HEK293 (cell line): ENCODE measurements around the gene FTCD.

Source experiments
- CTCF ChIA-PET: fragments of 350-600 bp; formaldehyde crosslinking; extraction: SDS; loops from one replicate; lab custom pipeline; 2021; ENCODE audit warnings: antibody characterized with exemption; lab: Yijun Ruan, JAX
- POLR2A ChIA-PET: fragments of 300-600 bp; formaldehyde crosslinking; extraction: SDS; loops from one replicate; lab custom pipeline; 2020; ENCODE audit warnings: antibody characterized with exemption, inconsistent platforms; lab: Yijun Ruan, JAX
- H3K27ac ChIP-seq: fragments of 200-500 bp; sonication (Bioruptor generic); 2 replicates; pipeline ENCODE4 v1.5.1; 2014; ENCODE audit warnings: low read depth, low read length, control low read depth, inconsistent platforms; ENCODE audit errors: extremely low read depth
- H3K36me3 ChIP-seq, 2 experiments: fragments of 200-500 bp in 1 of 2; sonication (Bioruptor generic) in 1 of 2; 1 replicate in 1 of 2; 2 replicates in 1 of 2; pipeline ENCODE4 v1.5.1; 2014 to 2017; ENCODE audit warnings: inconsistent platforms in 2 of 2, low read length in 2 of 2; ENCODE audit not compliant: control insufficient read depth in 2 of 2, insufficient read depth in 1 of 2
- H3K4me1 ChIP-seq: fragments of 200-500 bp; sonication (Bioruptor generic); 2 replicates; pipeline ENCODE4 v1.5.1; 2014; ENCODE audit warnings: mild to moderate bottlenecking, low read length, inconsistent platforms; ENCODE audit not compliant: control insufficient read depth, insufficient read depth
- H3K4me3 ChIP-seq: 2 replicates; pipeline ENCODE4 v1.5.1; 2011; ENCODE audit warnings: low read depth, mild to moderate bottlenecking, control low read depth, low read length, moderate library complexity
- H3K9me3 ChIP-seq: fragments of 200-500 bp; sonication (Bioruptor generic); 2 replicates; pipeline ENCODE4 v1.5.1; 2014; ENCODE audit warnings: low read depth, low read length, inconsistent platforms; ENCODE audit not compliant: control insufficient read depth, insufficient read depth
- EGR2 ChIP-seq: fragments of 450-650 bp; formaldehyde crosslinking; IDR thresholded peaks from 2 replicates; pipeline ENCODE4 v1.5.1; 2016; ENCODE audit warnings: low read depth, missing biosample characterization, missing genetic modification characterization
- GLIS1 ChIP-seq: fragments of 450-650 bp; formaldehyde crosslinking; IDR thresholded peaks from 2 replicates; pipeline ENCODE4 v1.5.1; 2016; ENCODE audit warnings: missing biosample characterization, missing genetic modification characterization
- HOXC10 ChIP-seq: sonication (generic); formaldehyde crosslinking; IDR thresholded peaks from 2 replicates; pipeline ENCODE4 v1.8.1; 2023; ENCODE audit warnings: mild to moderate bottlenecking, missing genetic modification reagents
- KLF1 ChIP-seq: fragments of 450-650 bp; formaldehyde crosslinking; IDR thresholded peaks from 2 replicates; pipeline ENCODE4 v1.5.1; 2016; ENCODE audit warnings: missing biosample characterization, missing genetic modification characterization
- KLF8 ChIP-seq: fragments of 450-650 bp; formaldehyde crosslinking; IDR thresholded peaks from 2 replicates; pipeline ENCODE4 v1.5.1; 2016; ENCODE audit warnings: missing biosample characterization, missing genetic modification characterization
- KLF9 ChIP-seq: fragments of 450-650 bp; formaldehyde crosslinking; IDR thresholded peaks from 2 replicates; pipeline ENCODE4 v1.5.1; 2016; ENCODE audit warnings: missing biosample characterization, missing genetic modification characterization, low read depth
- MZF1 ChIP-seq: fragments of 450-650 bp; formaldehyde crosslinking; IDR thresholded peaks from 2 replicates; pipeline ENCODE4 v1.5.1; 2017; ENCODE audit warnings: missing biosample characterization, missing genetic modification characterization, borderline replicate concordance
- SP2 ChIP-seq: fragments of 450-650 bp; formaldehyde crosslinking; IDR thresholded peaks from 2 replicates; pipeline ENCODE4 v1.5.1; 2016; ENCODE audit warnings: missing biosample characterization, missing genetic modification characterization
- WT1 ChIP-seq: fragments of 450-650 bp; formaldehyde crosslinking; IDR thresholded peaks from 2 replicates; pipeline ENCODE4 v1.5.1; 2016; ENCODE audit warnings: missing biosample characterization, missing genetic modification characterization
- YY1 ChIP-seq: fragments of 450-650 bp; formaldehyde crosslinking; IDR thresholded peaks from 2 replicates; pipeline ENCODE4 v1.5.1; 2018; ENCODE audit warnings: missing biosample characterization, missing genetic modification characterization
- ZBTB10 ChIP-seq: fragments of 450-650 bp; formaldehyde crosslinking; IDR thresholded peaks from 2 replicates; pipeline ENCODE4 v1.5.1; 2016; ENCODE audit warnings: missing biosample characterization, missing genetic modification characterization
- ZBTB8A ChIP-seq: fragments of 450-650 bp; formaldehyde crosslinking; IDR thresholded peaks from 2 replicates; pipeline ENCODE4 v1.5.1; 2016; ENCODE audit warnings: missing biosample characterization, missing genetic modification characterization
- ZFP41 ChIP-seq: fragments of 450-650 bp; formaldehyde crosslinking; IDR thresholded peaks from 2 replicates; pipeline ENCODE4 v1.5.1; 2016; ENCODE audit warnings: missing biosample characterization, missing genetic modification characterization, borderline replicate concordance
- ZIC2 ChIP-seq: fragments of 450-650 bp; formaldehyde crosslinking; IDR thresholded peaks from 2 replicates; pipeline ENCODE4 v1.5.1; 2016; ENCODE audit warnings: missing biosample characterization, missing genetic modification characterization
- ZNF132 ChIP-seq: fragments of 450-650 bp; formaldehyde crosslinking; IDR thresholded peaks from 2 replicates; pipeline ENCODE4 v1.5.1; 2017; ENCODE audit warnings: missing biosample characterization, missing genetic modification characterization, borderline replicate concordance
- ZNF138 ChIP-seq: fragments of 450-650 bp; formaldehyde crosslinking; IDR thresholded peaks from 2 replicates; pipeline ENCODE4 v1.5.1; 2016; ENCODE audit warnings: missing biosample characterization, missing genetic modification characterization, borderline replicate concordance
- ZNF184 ChIP-seq: fragments of 450-650 bp; IDR thresholded peaks from 2 replicates; pipeline ENCODE4 v1.5.1; 2018; ENCODE audit warnings: missing biosample characterization, mild to moderate bottlenecking, missing genetic modification characterization
- ZNF274 ChIP-seq, 2 experiments: fragments of 200-500 bp in 1 of 2; fragments of 450-650 bp in 1 of 2; sonication (Bioruptor generic) in 1 of 2; formaldehyde crosslinking in 1 of 2; IDR thresholded peaks; 2 replicates each; pipeline versions ENCODE4 v1.5.1 to v1.6.1; 2014 to 2016; ENCODE audit warnings: borderline replicate concordance in 1 of 2, inconsistent platforms in 1 of 2, low read length in 1 of 2, missing biosample characterization in 1 of 2, missing genetic modification characterization in 1 of 2
- ZNF324 ChIP-seq: fragments of 450-650 bp; formaldehyde crosslinking; IDR thresholded peaks from 2 replicates; pipeline ENCODE4 v1.5.1; 2016; ENCODE audit warnings: missing biosample characterization, missing genetic modification characterization
- ZNF350 ChIP-seq: fragments of 450-650 bp; formaldehyde crosslinking; IDR thresholded peaks from 2 replicates; pipeline ENCODE4 v1.5.0; 2017; ENCODE audit warnings: missing biosample characterization, mild to moderate bottlenecking, missing genetic modification characterization
- ZNF362 ChIP-seq: fragments of 450-650 bp; formaldehyde crosslinking; IDR thresholded peaks from 2 replicates; pipeline ENCODE4 v1.5.1; 2016; ENCODE audit warnings: missing biosample characterization, missing genetic modification characterization
- ZNF549 ChIP-seq: fragments of 450-650 bp; IDR thresholded peaks from 2 replicates; pipeline ENCODE4 v1.5.1; 2018; ENCODE audit warnings: missing biosample characterization, missing genetic modification characterization, mild to moderate bottlenecking, inconsistent platforms, moderate library complexity
- ZNF645 ChIP-seq: fragments of 450-650 bp; formaldehyde crosslinking; IDR thresholded peaks from 2 replicates; pipeline ENCODE4; 2016; ENCODE audit warnings: missing biosample characterization, missing genetic modification characterization
- ZNF830 ChIP-seq: fragments of 450-650 bp; IDR thresholded peaks from 2 replicates; pipeline ENCODE4 v1.5.0; 2018; ENCODE audit warnings: missing biosample characterization, missing genetic modification characterization, low read depth, mild to moderate bottlenecking, moderate library complexity
- ZSCAN18 ChIP-seq: fragments of 450-650 bp; formaldehyde crosslinking; IDR thresholded peaks from 2 replicates; pipeline ENCODE4 v1.5.1; 2016; ENCODE audit warnings: missing biosample characterization, missing genetic modification characterization

Gene FTCD

GRCh38 chr21:46118316-46119143 lies 36.8 kb downstream of the FTCD start (continued):
- TF ChIP-seq ZNF645 (tag by site-specific recombination) (no peak), ZNF138 (tag by site-specific recombination) (no peak), ZNF184 (tag by site-specific recombination) (no peak), ZNF362 (tag by site-specific recombination) (no peak), MZF1 (tag by site-specific recombination) (no peak), GLIS1 (no peak)

- H3K4me1 ChIP-seq = no peaks in the 10 kb centered on the region
- peaks cover 0 to 83% of the 10 kb centered on the region in 2 experiments for H3K36me3 ChIP-seq
- CTCF ChIA-PET = interaction anchor here (1.5 kb wide), 1 partner anchor 145 kb away, joined by 3 read pairs; no protein-coding TSS in a partner anchor
- POLR2A ChIA-PET = no interaction called here
- no peak overlapping the region for H3K4me3 ChIP-seq
- TF ChIP-seq ZIC2 (peak; percentile 63), ZNF549 (tag by site-specific recombination) (no peak), KLF1 (peak; percentile 48), ZBTB10 (tag by site-specific recombination) (no peak), KLF8 (peak; percentile 28; the same call in 1 of the 2 replicates), ZNF274 (IDR thresholded peaks at IDR 0.05; ENCODE audit: low read length) (no peak), ZNF274 (tag by site-specific recombination; IDR thresholded peaks at IDR 0.05; ENCODE audit: borderline replicate concordance) (no peak), HOXC10 (no peak), WT1 (no peak), SP2 (tag by site-specific recombination) (0 out of 2 replicates have a peak, but pooled peaks have one; percentile 9)
- H3K27ac ChIP-seq = no peak overlapping the region
- H3K9me3 ChIP-seq = no peaks in the 10 kb centered on the region
Observed at GRCh38 chr21:46117586-46118315, 37.6 kb downstream of the FTCD start.

- Histone ChIP-seq H3K4me1 (no peaks in the 10 kb centered on the region), H3K27ac (no peak overlapping the region), H3K9me3 (no peaks in the 10 kb centered on the region), H3K36me3 (peaks cover 0 to 85% of the 10 kb centered on the region in 2 experiments), H3K4me3 (no peak overlapping the region)
- ChIA-PET POLR2A (no interaction called here), CTCF (no interaction called here)
- TF ChIP-seq KLF1 = peak; percentile 71
- TF ChIP-seq ZSCAN18 (tag by site-specific recombination) = no peak
- no peak for TF ChIP-seq ZNF350 (tag by site-specific recombination)
- TF ChIP-seq ZFP41 (tag by site-specific recombination) = no peak
- TF ChIP-seq ZBTB8A (tag by site-specific recombination) = no peak
- no peak for TF ChIP-seq YY1
- TF ChIP-seq KLF9 (tag by site-specific recombination) = no peak
- TF ChIP-seq EGR2 (tag by site-specific recombination) = peak; percentile 89
- no peak for TF ChIP-seq ZNF324 (tag by site-specific recombination)
- no peak for TF ChIP-seq ZNF830
- TF ChIP-seq ZNF132 (tag by site-specific recombination) = no peak
Observed at GRCh38 chr21:46116776-46117585, 38.4 kb downstream of the FTCD start.
